Measurements from ENCODE around the gene MEGF11. TPM values are rescaled to one million over a fixed set of nuclear protein-coding genes. Genes with fewer than 3 reads are reported as not detected.
"Not testable (repeated sequence)": the region's sequence is repeated elsewhere in the genome, so short reads cannot be mapped to it uniquely, and the experiment has no call there.

The MEGF11 gene
- total RNA-seq, 1 experiment from 2014 or later: not detected

- H3K27me3 ChIP-seq (ENCODE audit: insufficient read depth, low read depth): no peaks in the 10 kb centered on the region
- peaks cover 20% of the 10 kb centered on the region for H3F3A ChIP-seq (ENCODE audit: insufficient read depth, low read depth)
- no peaks in the 10 kb centered on the region for H3K9me2 ChIP-seq (ENCODE audit: insufficient read depth)
- H3K4me1 ChIP-seq (replicated peaks; ENCODE audit: insufficient read depth): peaks cover 21% of the 10 kb centered on the region; the same call in 1 of the 2 replicates
- BruUV-seq (replicated peaks): no TSS peak
- no peaks in the 10 kb centered on the region for H3K36me3 ChIP-seq (ENCODE audit: low read depth)
- peak within 1 kb of the TSS; percentile 85 for H3K27ac ChIP-seq
- intact Hi-C loops (cut with micrococcal nuclease; ENCODE audit: unreplicated experiment): loop anchor here (1.0 to 2.0 kb wide), 3 partner anchors 37 to 258 kb away; partner anchors contain the start of genes DENND4A and INTS14
- peak; percentile 88 to 94 for DNase-seq
- peak within 1 kb of the TSS; percentile 97 for H3K4me2 ChIP-seq
- peaks cover 49% of the 10 kb centered on the region for H3K79me2 ChIP-seq (ENCODE audit: low read depth)
- POLR2A ChIA-PET (ENCODE audit: unreplicated experiment): interaction anchor here (0.6 to 1.3 kb wide), 6 partner anchors 36 to 646 kb away, joined by 3 to 8 read pairs (median 4); no protein-coding TSS in a partner anchor
- TF ChIP-seq EZH2 (IDR thresholded peaks at IDR 0.05; ENCODE audit: low read depth) (no peak), CTCF (conservative IDR thresholded peaks at IDR 0.05) (no peak; the same call in 1 of the 2 replicates)
- peaks cover 22% of the 10 kb centered on the region for H4K20me1 ChIP-seq (ENCODE audit: insufficient read depth)
- peak within 1 kb of the TSS; percentile 97 for H2AFZ ChIP-seq
- no peaks in the 10 kb centered on the region for H3K9me3 ChIP-seq (ENCODE audit: insufficient read depth, low read depth)
- CTCF ChIA-PET: interaction anchor here (0.6 to 0.8 kb wide), 2 partner anchors 37 to 518 kb away, joined by 3 read pairs; partner anchors contain the start of gene MAP2K1
- peak within 1 kb of the TSS; percentile 96 for H3K4me3 ChIP-seq
Observed at GRCh38 chr15:65869126-65869953, 384.2 kb downstream of the MEGF11 start, which contains the start of gene RAB11A. RAB11A (plus strand) TSS chr15:65869491; CDS start chr15:65869586, 95 bp downstream.

- Histone ChIP-seq H3K4me2 (peak overlapping the region; percentile 97), H3K9me2 (ENCODE audit: insufficient read depth) (no peaks in the 10 kb centered on the region), H4K20me1 (ENCODE audit: insufficient read depth) (peaks cover 15% of the 10 kb centered on the region), H3K4me3 (peak overlapping the region; percentile 96; the same call in 1 of the 2 replicates), H3K79me2 (ENCODE audit: low read depth) (peaks cover 42% of the 10 kb centered on the region), H3K4me1 (replicated peaks; ENCODE audit: insufficient read depth) (peaks cover 21% of the 10 kb centered on the region; the same call in 1 of the 2 replicates), H3K27ac (peak overlapping the region; percentile 85), H3K27me3 (ENCODE audit: insufficient read depth, low read depth) (no peaks in the 10 kb centered on the region), H2AFZ (peak overlapping the region; percentile 97), H3F3A (ENCODE audit: insufficient read depth, low read depth) (peaks cover 20% of the 10 kb centered on the region), H3K9me3 (ENCODE audit: insufficient read depth, low read depth) (no peaks in the 10 kb centered on the region), H3K36me3 (ENCODE audit: low read depth) (no peaks in the 10 kb centered on the region)
- intact Hi-C loops (cut with micrococcal nuclease; ENCODE audit: unreplicated experiment): loop anchor here (1.0 to 2.0 kb wide), 3 partner anchors 36 to 257 kb away; partner anchors contain the start of genes DENND4A and INTS14
- POLR2A ChIA-PET (ENCODE audit: unreplicated experiment): interaction anchor here (0.7 kb wide), 1 partner anchor 38 kb away, joined by 3 read pairs; no protein-coding TSS in a partner anchor
- BruUV-seq (replicated peaks): TSS peak; percentile 76
- TF ChIP-seq CTCF (conservative IDR thresholded peaks at IDR 0.05) (no peak), EZH2 (IDR thresholded peaks at IDR 0.05; ENCODE audit: low read depth) (no peak)
- CTCF ChIA-PET: interaction anchor here (0.6 to 0.8 kb wide), 2 partner anchors 18 to 36 kb away, joined by 3 to 4 read pairs; no protein-coding TSS in a partner anchor
- no peak for DNase-seq
Observed at GRCh38 chr15:65868546-65869125, 384.9 kb downstream of the MEGF11 start.

- H3K27ac ChIP-seq; POLR2A ChIA-PET (ENCODE audit: unreplicated experiment); H3K4me2 ChIP-seq; H3K36me3 ChIP-seq (ENCODE audit: low read depth); BruUV-seq (replicated peaks); H3K4me3 ChIP-seq; H3K9me2 ChIP-seq (ENCODE audit: insufficient read depth); DNase-seq; H2AFZ ChIP-seq; H3K27me3 ChIP-seq (ENCODE audit: insufficient read depth, low read depth); H3K9me3 ChIP-seq (ENCODE audit: insufficient read depth, low read depth): not testable (repeated sequence)
- Histone ChIP-seq H3F3A (ENCODE audit: insufficient read depth, low read depth) (peaks cover 20% of the 10 kb centered on the region), H4K20me1 (ENCODE audit: insufficient read depth) (peaks cover 13% of the 10 kb centered on the region), H3K79me2 (ENCODE audit: low read depth) (peaks cover 35% of the 10 kb centered on the region), H3K4me1 (replicated peaks; ENCODE audit: insufficient read depth) (peaks cover 19% of the 10 kb centered on the region; the same call in 1 of the 2 replicates)
- CTCF ChIA-PET: interaction anchor here (0.6 kb wide), 1 partner anchor 18 kb away, joined by 4 read pairs; no protein-coding TSS in a partner anchor
- intact Hi-C loops (cut with micrococcal nuclease; ENCODE audit: unreplicated experiment): loop anchor here (2.0 kb wide), 1 partner anchor 35 kb away; no protein-coding TSS in a partner anchor
Observed at GRCh38 chr15:65867933-65868332, 385.6 kb downstream of the MEGF11 start.
